ENCODE measurements around the gene ATP8B4. TPM values are rescaled to one million over a fixed set of nuclear protein-coding genes. Genes with fewer than 3 reads are reported as not detected.

ATP8B4 gene
- total and polyA plus RNA-seq, 2 donors (not counting 1 experiment from before 2014, with no cell fraction given) = 0.42 TPM; not detected in 1

DNA sequence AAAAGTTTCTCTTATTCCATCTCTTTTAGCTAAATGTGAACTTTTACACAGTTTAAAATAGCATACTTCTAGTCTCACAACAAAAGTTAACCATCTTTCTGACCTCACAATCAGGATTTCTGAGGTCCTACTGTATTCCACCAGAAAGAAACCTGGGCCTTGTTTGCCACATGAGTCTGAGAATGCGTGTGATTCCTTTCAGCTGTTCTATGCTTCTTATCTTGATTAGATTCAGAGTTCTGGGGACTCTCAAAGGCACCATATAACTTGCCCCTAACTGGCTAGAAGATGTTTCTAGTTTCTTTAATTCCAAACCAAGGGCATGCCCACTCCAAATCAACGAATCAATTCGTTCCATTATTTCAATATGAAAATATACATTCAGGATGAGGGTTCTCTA, 131.1 kb downstream of the ATP8B4 start:
- Mint-ChIP-seq H3K9me3 (ENCODE audit: insufficient read depth) (no peaks in the 10 kb centered on the region), H3K27me3 (no peaks in the 10 kb centered on the region), H3K27ac (no peak overlapping the region), H3K4me1 (no peaks in the 10 kb centered on the region), H3K4me3 (no peak overlapping the region)
- Histone ChIP-seq H3K27ac (ENCODE audit: low read length in 2 of 2) (no peak overlapping the region), H3K36me3 (replicated peaks in 1 of 2; ENCODE audit: control extremely low read depth in 1 of 2, control insufficient read depth in 1 of 2, extremely low read depth in 1 of 2, insufficient read depth in 2 of 2, low read length in 1 of 2) (no peaks in the 10 kb centered on the region), H3K79me2 (ENCODE audit: control insufficient read depth, insufficient read depth, low read length) (no peaks in the 10 kb centered on the region), H3K27me3 (replicated peaks in 1 of 4; ENCODE audit: control extremely low read depth in 1 of 4, control insufficient read depth in 3 of 4, insufficient read depth in 4 of 4, low read length in 3 of 4) (no peaks in the 10 kb centered on the region), H3K9ac (ENCODE audit: low read length) (no peak overlapping the region), H3K4me1 (ENCODE audit: control insufficient read depth in 2 of 2, insufficient read depth in 2 of 2, low read length in 2 of 2) (no peaks in the 10 kb centered on the region), H3K9me3 (ENCODE audit: control extremely low read depth in 1 of 3, control insufficient read depth in 2 of 3, insufficient read depth in 1 of 3, low read length in 2 of 3) (peaks cover 0 to 1% (median 0%) of the 10 kb centered on the region in 3 donors), H3K4me3 (ENCODE audit: control extremely low read depth in 1 of 5, extremely low read depth in 1 of 5, insufficient read depth in 1 of 5, low read depth in 2 of 5, low read length in 4 of 5) (no peak overlapping the region), H2AFZ (ENCODE audit: insufficient read depth, low read depth, low read length, poor library complexity, severe bottlenecking) (no peak overlapping the region), H3K4me2 (replicated peaks; ENCODE audit: low read depth, low read length, poor library complexity, severe bottlenecking) (no peak overlapping the region), H4K20me1 (ENCODE audit: control insufficient read depth, insufficient read depth, low read length, poor library complexity, severe bottlenecking) (no peaks in the 10 kb centered on the region)
- no peak for ATAC-seq (ENCODE audit: low read depth)
- intact Hi-C loops (cut with micrococcal nuclease) = no loop called here
- TF ChIP-seq EZH2 (IDR thresholded peaks at IDR 0.05; ENCODE audit: borderline replicate concordance, insufficient read depth, low read depth, low read length, poor library complexity, severe bottlenecking) = no peak
- TF ChIP-seq, protein P1, sequence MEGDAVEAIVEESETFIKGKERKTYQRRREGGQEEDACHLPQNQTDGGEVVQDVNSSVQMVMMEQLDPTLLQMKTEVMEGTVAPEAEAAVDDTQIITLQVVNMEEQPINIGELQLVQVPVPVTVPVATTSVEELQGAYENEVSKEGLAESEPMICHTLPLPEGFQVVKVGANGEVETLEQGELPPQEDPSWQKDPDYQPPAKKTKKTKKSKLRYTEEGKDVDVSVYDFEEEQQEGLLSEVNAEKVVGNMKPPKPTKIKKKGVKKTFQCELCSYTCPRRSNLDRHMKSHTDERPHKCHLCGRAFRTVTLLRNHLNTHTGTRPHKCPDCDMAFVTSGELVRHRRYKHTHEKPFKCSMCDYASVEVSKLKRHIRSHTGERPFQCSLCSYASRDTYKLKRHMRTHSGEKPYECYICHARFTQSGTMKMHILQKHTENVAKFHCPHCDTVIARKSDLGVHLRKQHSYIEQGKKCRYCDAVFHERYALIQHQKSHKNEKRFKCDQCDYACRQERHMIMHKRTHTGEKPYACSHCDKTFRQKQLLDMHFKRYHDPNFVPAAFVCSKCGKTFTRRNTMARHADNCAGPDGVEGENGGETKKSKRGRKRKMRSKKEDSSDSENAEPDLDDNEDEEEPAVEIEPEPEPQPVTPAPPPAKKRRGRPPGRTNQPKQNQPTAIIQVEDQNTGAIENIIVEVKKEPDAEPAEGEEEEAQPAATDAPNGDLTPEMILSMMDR (IDR thresholded peaks at IDR 0.05) = no peak
- ChIA-PET POLR2A (no interaction called here), CTCF (interaction anchor here (1.5 kb wide), 1 partner anchor 19 kb away, joined by 4 read pairs; no protein-coding TSS in a partner anchor)
- no CpG with 5 or more reads among the region's 3 CpGs for WGBS (ENCODE audit: insufficient coverage)
- DNase-seq = no peak

DNA sequence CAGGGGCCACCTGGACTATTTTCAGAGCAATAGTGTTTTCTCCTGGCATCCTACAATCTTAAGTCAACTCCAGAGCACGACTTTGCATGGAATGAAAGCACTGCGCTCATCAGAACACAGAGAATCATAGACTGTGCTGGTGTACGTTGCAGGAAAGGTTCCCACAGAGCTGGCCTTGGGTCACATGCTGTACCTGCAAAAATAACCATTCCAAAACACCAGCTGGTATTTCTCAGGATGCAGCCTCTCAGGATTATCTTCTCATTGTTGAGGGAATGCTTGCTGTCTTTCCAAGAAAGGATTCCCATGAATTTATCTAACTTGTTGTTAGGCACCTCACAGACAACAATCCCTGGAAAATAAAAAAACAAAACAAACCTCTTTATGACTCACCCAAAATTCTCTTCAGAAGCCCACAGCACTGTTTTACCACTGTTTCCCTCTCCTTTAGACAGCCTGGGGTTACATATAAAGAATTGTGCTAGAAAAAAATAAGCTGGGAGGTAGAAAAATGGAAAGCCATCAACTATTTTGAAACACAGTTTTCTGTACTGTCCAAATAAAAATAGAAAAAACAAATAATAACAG, 131.7 kb downstream of the ATP8B4 start:
- ATAC-seq (ENCODE audit: low read depth) (no peak), DNase-seq (no peak)
- Mint-ChIP-seq H3K27ac (no peak overlapping the region), H3K4me1 (no peaks in the 10 kb centered on the region), H3K27me3 (no peaks in the 10 kb centered on the region), H3K9me3 (ENCODE audit: insufficient read depth) (no peaks in the 10 kb centered on the region), H3K4me3 (no peak overlapping the region)
- Histone ChIP-seq H3K4me3 (ENCODE audit: control extremely low read depth in 1 of 5, extremely low read depth in 1 of 5, insufficient read depth in 1 of 5, low read depth in 2 of 5, low read length in 4 of 5) (no peak overlapping the region), H3K79me2 (ENCODE audit: control insufficient read depth, insufficient read depth, low read length) (no peaks in the 10 kb centered on the region), H3K36me3 (replicated peaks in 1 of 2; ENCODE audit: control extremely low read depth in 1 of 2, control insufficient read depth in 1 of 2, extremely low read depth in 1 of 2, insufficient read depth in 2 of 2, low read length in 1 of 2) (no peaks in the 10 kb centered on the region), H2AFZ (ENCODE audit: insufficient read depth, low read depth, low read length, poor library complexity, severe bottlenecking) (no peak overlapping the region), H3K27ac (ENCODE audit: low read length in 2 of 2) (no peak overlapping the region), H3K4me2 (replicated peaks; ENCODE audit: low read depth, low read length, poor library complexity, severe bottlenecking) (no peak overlapping the region), H3K9me3 (ENCODE audit: control extremely low read depth in 1 of 3, control insufficient read depth in 2 of 3, insufficient read depth in 1 of 3, low read length in 2 of 3) (no peaks in the 10 kb centered on the region), H3K9ac (ENCODE audit: low read length) (no peak overlapping the region), H3K27me3 (replicated peaks in 1 of 4; ENCODE audit: control extremely low read depth in 1 of 4, control insufficient read depth in 3 of 4, insufficient read depth in 4 of 4, low read length in 3 of 4) (no peaks in the 10 kb centered on the region), H3K4me1 (ENCODE audit: control insufficient read depth in 2 of 2, insufficient read depth in 2 of 2, low read length in 2 of 2) (no peaks in the 10 kb centered on the region), H4K20me1 (ENCODE audit: control insufficient read depth, insufficient read depth, low read length, poor library complexity, severe bottlenecking) (no peaks in the 10 kb centered on the region)
- CTCF ChIA-PET = interaction anchor here (1.5 kb wide), 1 partner anchor 20 kb away, joined by 4 read pairs; no protein-coding TSS in a partner anchor
- TF ChIP-seq EZH2 (IDR thresholded peaks at IDR 0.05; ENCODE audit: borderline replicate concordance, insufficient read depth, low read depth, low read length, poor library complexity, severe bottlenecking) = no peak
- TF ChIP-seq, protein P1 (IDR thresholded peaks at IDR 0.05) = no peak
- WGBS (ENCODE audit: insufficient coverage) = 95% methylated on average over 2 of the region's 3 CpGs
- intact Hi-C loops (cut with micrococcal nuclease) = no loop called here
- POLR2A ChIA-PET = no interaction called here

All from B cell (primary cell).